Measurements from ENCODE around the gene UMAD1.

UMAD1 gene

GRCh38 chr7:7613210-7613609 is 27.3 kb upstream of the UMAD1 start:
- TF ChIP-seq TAF1 (IDR thresholded peaks at IDR 0.05; ENCODE audit: borderline replicate concordance, insufficient read depth, low read length) (no peak), FOXP2 (optimal IDR thresholded peaks at IDR 0.05; ENCODE audit: borderline replicate concordance, extremely low read depth, extremely low read length, insufficient read depth) (no peak), POLR2AphosphoS5 (IDR thresholded peaks at IDR 0.05; ENCODE audit: low read depth, low read length) (no peak), SIN3A (IDR thresholded peaks at IDR 0.05; ENCODE audit: borderline replicate concordance, insufficient read depth, low read length) (no peak)
- TF ChIP-seq, protein P1, sequence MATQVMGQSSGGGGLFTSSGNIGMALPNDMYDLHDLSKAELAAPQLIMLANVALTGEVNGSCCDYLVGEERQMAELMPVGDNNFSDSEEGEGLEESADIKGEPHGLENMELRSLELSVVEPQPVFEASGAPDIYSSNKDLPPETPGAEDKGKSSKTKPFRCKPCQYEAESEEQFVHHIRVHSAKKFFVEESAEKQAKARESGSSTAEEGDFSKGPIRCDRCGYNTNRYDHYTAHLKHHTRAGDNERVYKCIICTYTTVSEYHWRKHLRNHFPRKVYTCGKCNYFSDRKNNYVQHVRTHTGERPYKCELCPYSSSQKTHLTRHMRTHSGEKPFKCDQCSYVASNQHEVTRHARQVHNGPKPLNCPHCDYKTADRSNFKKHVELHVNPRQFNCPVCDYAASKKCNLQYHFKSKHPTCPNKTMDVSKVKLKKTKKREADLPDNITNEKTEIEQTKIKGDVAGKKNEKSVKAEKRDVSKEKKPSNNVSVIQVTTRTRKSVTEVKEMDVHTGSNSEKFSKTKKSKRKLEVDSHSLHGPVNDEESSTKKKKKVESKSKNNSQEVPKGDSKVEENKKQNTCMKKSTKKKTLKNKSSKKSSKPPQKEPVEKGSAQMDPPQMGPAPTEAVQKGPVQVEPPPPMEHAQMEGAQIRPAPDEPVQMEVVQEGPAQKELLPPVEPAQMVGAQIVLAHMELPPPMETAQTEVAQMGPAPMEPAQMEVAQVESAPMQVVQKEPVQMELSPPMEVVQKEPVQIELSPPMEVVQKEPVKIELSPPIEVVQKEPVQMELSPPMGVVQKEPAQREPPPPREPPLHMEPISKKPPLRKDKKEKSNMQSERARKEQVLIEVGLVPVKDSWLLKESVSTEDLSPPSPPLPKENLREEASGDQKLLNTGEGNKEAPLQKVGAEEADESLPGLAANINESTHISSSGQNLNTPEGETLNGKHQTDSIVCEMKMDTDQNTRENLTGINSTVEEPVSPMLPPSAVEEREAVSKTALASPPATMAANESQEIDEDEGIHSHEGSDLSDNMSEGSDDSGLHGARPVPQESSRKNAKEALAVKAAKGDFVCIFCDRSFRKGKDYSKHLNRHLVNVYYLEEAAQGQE (IDR thresholded peaks at IDR 0.05; ENCODE audit: insufficient read depth in 1 of 2, low read depth in 2 of 2, low read length in 2 of 2), result no peak

DNA sequence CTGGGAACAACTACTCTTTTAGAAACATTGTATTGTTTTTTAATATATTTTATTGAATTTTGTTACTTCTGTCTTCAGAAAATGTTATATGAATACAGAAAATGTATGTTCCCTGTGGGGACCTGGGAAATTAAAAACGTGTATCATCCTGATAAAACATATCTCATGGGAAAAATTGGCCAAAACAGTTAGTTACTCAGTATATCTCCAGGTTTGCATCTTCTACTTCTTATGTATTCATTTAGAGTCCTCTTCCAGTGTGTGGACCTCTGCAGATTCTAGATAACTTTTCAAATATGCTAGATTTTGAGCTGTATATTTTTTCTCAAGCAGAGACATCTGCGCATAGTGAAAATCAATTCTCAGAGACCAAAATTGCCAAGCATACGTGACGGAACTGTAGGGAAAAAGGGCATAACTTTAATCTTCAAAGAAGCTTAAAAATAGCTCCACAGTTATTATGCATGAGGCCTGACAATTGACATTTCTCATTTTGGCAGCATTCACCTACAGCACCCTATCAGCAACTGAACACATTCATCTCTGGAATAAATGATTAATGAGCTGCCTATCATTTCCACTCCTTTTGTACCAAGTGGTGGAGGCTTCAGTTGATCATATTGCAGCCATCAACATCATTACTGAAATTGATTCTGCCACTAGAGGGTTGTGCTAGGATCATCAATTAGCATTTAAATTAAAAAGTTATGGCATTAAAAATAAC is 26.4 kb upstream of the UMAD1 start:
- TF ChIP-seq TAF1 (IDR thresholded peaks at IDR 0.05; ENCODE audit: borderline replicate concordance, insufficient read depth, low read length), result no peak
- TF ChIP-seq SIN3A (IDR thresholded peaks at IDR 0.05; ENCODE audit: borderline replicate concordance, insufficient read depth, low read length), result no peak

- TF ChIP-seq TAF1 (IDR thresholded peaks at IDR 0.05; ENCODE audit: borderline replicate concordance, insufficient read depth, low read length) (no peak), FOXP2 (optimal IDR thresholded peaks at IDR 0.05; ENCODE audit: borderline replicate concordance, extremely low read depth, extremely low read length, insufficient read depth) (no peak), POLR2AphosphoS5 (IDR thresholded peaks at IDR 0.05; ENCODE audit: low read depth, low read length) (no peak), SIN3A (IDR thresholded peaks at IDR 0.05; ENCODE audit: borderline replicate concordance, insufficient read depth, low read length) (no peak)
- TF ChIP-seq, protein P1 (IDR thresholded peaks at IDR 0.05; ENCODE audit: insufficient read depth in 1 of 2, low read depth in 2 of 2, low read length in 2 of 2), result no peak
These were observed 23.0 kb upstream of the UMAD1 start for GRCh38 chr7:7617550-7617949.

DNA sequence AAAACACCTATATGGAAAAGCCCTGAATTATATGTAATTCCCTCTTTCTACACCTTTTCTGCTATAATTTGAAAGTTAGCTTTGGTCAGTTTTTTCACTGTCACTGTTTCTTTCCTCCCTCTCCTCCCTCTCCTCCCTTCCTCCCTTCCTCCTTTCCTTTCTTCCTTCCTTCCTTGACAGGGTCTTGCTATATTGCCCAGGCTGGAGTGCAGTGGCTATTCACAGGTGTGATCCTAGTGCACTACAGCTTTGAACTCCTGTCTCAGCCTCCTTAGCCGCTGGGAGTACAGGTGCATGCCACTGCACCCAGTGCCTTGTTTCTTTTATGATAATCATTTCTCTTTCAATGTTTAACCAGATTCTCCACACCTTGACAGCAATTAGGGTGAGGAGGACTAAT is 22.1 kb upstream of the UMAD1 start:
- TF ChIP-seq, protein P1 (IDR thresholded peaks at IDR 0.05; ENCODE audit: insufficient read depth in 1 of 2, low read depth in 2 of 2, low read length in 2 of 2), result no peak
- TF ChIP-seq SIN3A (IDR thresholded peaks at IDR 0.05; ENCODE audit: borderline replicate concordance, insufficient read depth, low read length) (no peak), POLR2AphosphoS5 (IDR thresholded peaks at IDR 0.05; ENCODE audit: low read depth, low read length) (no peak), TAF1 (IDR thresholded peaks at IDR 0.05; ENCODE audit: borderline replicate concordance, insufficient read depth, low read length) (no peak), FOXP2 (optimal IDR thresholded peaks at IDR 0.05; ENCODE audit: borderline replicate concordance, extremely low read depth, extremely low read length, insufficient read depth) (no peak)

DNA sequence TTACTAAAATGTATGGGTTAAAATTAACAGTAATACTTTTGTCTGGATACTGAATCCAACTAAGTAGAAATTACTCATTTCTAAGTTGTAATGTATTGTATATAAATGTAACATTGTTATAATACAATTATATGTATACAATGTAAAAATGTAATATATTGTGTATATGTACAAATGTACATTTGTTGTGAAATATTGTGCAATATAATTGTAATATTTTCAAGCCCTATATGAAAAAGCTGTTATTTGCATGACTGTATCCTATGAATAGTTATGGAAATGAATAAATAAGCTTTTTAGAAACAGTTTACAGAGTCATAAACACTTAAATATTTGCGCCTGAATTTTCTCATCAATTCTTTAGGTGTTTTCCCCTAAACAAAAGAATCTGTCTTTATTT is 20.3 kb upstream of the UMAD1 start:
- no peak for TF ChIP-seq FOXP2 (optimal IDR thresholded peaks at IDR 0.05; ENCODE audit: borderline replicate concordance, extremely low read depth, extremely low read length, insufficient read depth)
- TF ChIP-seq TAF1 (IDR thresholded peaks at IDR 0.05; ENCODE audit: borderline replicate concordance, insufficient read depth, low read length), result no peak
- TF ChIP-seq, protein P1 (IDR thresholded peaks at IDR 0.05; ENCODE audit: insufficient read depth in 1 of 2, low read depth in 2 of 2, low read length in 2 of 2), result no peak
- TF ChIP-seq POLR2AphosphoS5 (IDR thresholded peaks at IDR 0.05; ENCODE audit: low read depth, low read length), result no peak
- no peak for TF ChIP-seq SIN3A (IDR thresholded peaks at IDR 0.05; ENCODE audit: borderline replicate concordance, insufficient read depth, low read length)
